NCI-H2171 treated with DMSO at 0.1 percent for 48 hours (cell line): ENCODE results near the gene SST.

Experiments
- DNase-seq: peaks from one replicate; lab custom pipeline; 2025; lab: John Stamatoyannopoulos, UW

SST gene

GRCh38 chr3:187669675-187670504 lies at the start of gene SST:
SST (minus strand) TSS chr3:187670394; CDS start chr3:187670291, 103 bp downstream.
- no peak for DNase-seq

- no peak for DNase-seq
Measured at GRCh38 chr3:187719628-187720336, 49.6 kb upstream of the SST start.

- DNase-seq, result no peak
Measured at GRCh38 chr3:187718802-187719201, 48.6 kb upstream of the SST start.

- DNase-seq, result no peak
Measured at GRCh38 chr3:187717572-187717971, 47.4 kb upstream of the SST start.

- DNase-seq, result peak; percentile 58
Measured at GRCh38 chr3:187714404-187714979, 44.3 kb upstream of the SST start.

- DNase-seq, result peak; percentile 5
Measured at GRCh38 chr3:187713504-187713903, 43.3 kb upstream of the SST start.

GRCh38 chr3:187709155-187709554 lies 39.0 kb upstream of the SST start:
- peak; percentile 1 for DNase-seq

- DNase-seq, result no peak
Measured at GRCh38 chr3:187708696-187709095, 38.5 kb upstream of the SST start.

GRCh38 chr3:187706971-187707370 lies 36.8 kb upstream of the SST start:
- no peak for DNase-seq

GRCh38 chr3:187705164-187705563 lies 35.0 kb upstream of the SST start:
- no peak for DNase-seq

GRCh38 chr3:187702507-187703033 lies 32.4 kb upstream of the SST start, which contains the start of gene RTP2:
RTP2 (minus strand) TSS chr3:187702557; CDS start chr3:187702128, 429 bp downstream.
- DNase-seq, result no peak

GRCh38 chr3:187700249-187700648 lies 30.1 kb upstream of the SST start:
- DNase-seq, result no peak

GRCh38 chr3:187698499-187699399 lies 28.6 kb upstream of the SST start:
- DNase-seq, result no peak

GRCh38 chr3:187696021-187696420 lies 25.8 kb upstream of the SST start:
- no peak for DNase-seq

GRCh38 chr3:187695449-187695848 lies 25.3 kb upstream of the SST start:
- DNase-seq, result no peak

GRCh38 chr3:187694801-187695200 lies 24.6 kb upstream of the SST start:
- DNase-seq, result no peak

GRCh38 chr3:187693431-187693830 lies 23.2 kb upstream of the SST start:
- no peak for DNase-seq

- no peak for DNase-seq
Measured at GRCh38 chr3:187689984-187690383, 19.8 kb upstream of the SST start.

GRCh38 chr3:187686621-187687273 lies 16.6 kb upstream of the SST start:
- no peak for DNase-seq

- no peak for DNase-seq
Measured at GRCh38 chr3:187685948-187686347, 15.8 kb upstream of the SST start.

GRCh38 chr3:187684880-187685279 lies 14.7 kb upstream of the SST start:
- no peak for DNase-seq
